ENCODE results near the gene MAT2A.
"Not testable (repeated sequence)": the region's sequence is repeated elsewhere in the genome, so short reads cannot be mapped to it uniquely, and the experiment has no call there.

MAT2A gene

GRCh38 chr2:85591563-85591962 is 52.6 kb downstream of the MAT2A start:
- no peak for TF ChIP-seq CTCF (IDR thresholded peaks at IDR 0.05; ENCODE audit: insufficient read depth, low read length, poor library complexity, severe bottlenecking)
- Histone ChIP-seq H3K4me3 (replicated peaks; ENCODE audit: low read depth, low read length) (no peak overlapping the region), H3K36me3 (ENCODE audit: control insufficient read depth, insufficient read depth, low read length) (no peaks in the 10 kb centered on the region; the same call in 1 of the 2 replicates), H3K27me3 (replicated peaks; ENCODE audit: control insufficient read depth, insufficient read depth, low read length) (no peaks in the 10 kb centered on the region)
- no peak for DNase-seq (ENCODE audit: extremely low read depth, insufficient read length)

- not testable (repeated sequence) for DNase-seq (ENCODE audit: extremely low read depth, insufficient read length); H3K4me3 ChIP-seq (replicated peaks; ENCODE audit: low read depth, low read length); H3K36me3 ChIP-seq (ENCODE audit: control insufficient read depth, insufficient read depth, low read length); H3K27me3 ChIP-seq (replicated peaks; ENCODE audit: control insufficient read depth, insufficient read depth, low read length)
Measured at GRCh38 chr2:85592299-85592698, 53.3 kb downstream of the MAT2A start.

- no peak for TF ChIP-seq CTCF (IDR thresholded peaks at IDR 0.05; ENCODE audit: insufficient read depth, low read length, poor library complexity, severe bottlenecking)
- H3K4me3 ChIP-seq (replicated peaks; ENCODE audit: low read depth, low read length) = no peak overlapping the region
- peaks cover 8% of the 10 kb centered on the region for H3K36me3 ChIP-seq (ENCODE audit: control insufficient read depth, insufficient read depth, low read length)
- no peaks in the 10 kb centered on the region for H3K27me3 ChIP-seq (replicated peaks; ENCODE audit: control insufficient read depth, insufficient read depth, low read length)
- DNase-seq (ENCODE audit: extremely low read depth, insufficient read length) = no peak
Measured at GRCh38 chr2:85593023-85593422, 54.1 kb downstream of the MAT2A start.
